Nephron progenitor cell (in vitro differentiated cells): ENCODE results near the gene VSIG10L.

Experiments used
- DNase-seq: peaks from one replicate; pipeline ENCODE4 v3.0.0; 2021
- H3K27ac Mint-ChIP-seq: 2 replicates; pipeline ENCODE4 v1.8.0; 2021; ENCODE audit warnings: mild to moderate bottlenecking, moderate library complexity, mixed read lengths
- H3K27me3 Mint-ChIP-seq: 2 replicates; pipeline ENCODE4 v1.8.0; 2021; ENCODE audit warnings: mild to moderate bottlenecking, low read depth, mixed read lengths; ENCODE audit not compliant: poor library complexity
- H3K36me3 Mint-ChIP-seq: 2 replicates; pipeline ENCODE4 v1.8.0; 2021; ENCODE audit warnings: low read depth, mixed read lengths
- H3K4me1 Mint-ChIP-seq: 2 replicates; pipeline ENCODE4 v1.8.0; 2021; ENCODE audit warnings: mixed read lengths
- H3K4me3 Mint-ChIP-seq: 2 replicates; pipeline ENCODE4 v1.8.0; 2021; ENCODE audit warnings: mild to moderate bottlenecking, moderate library complexity, mixed read lengths
- H3K9me3 Mint-ChIP-seq: 2 replicates; pipeline ENCODE4 v1.8.0; 2021; ENCODE audit warnings: mild to moderate bottlenecking, moderate library complexity, mixed read lengths
- TF ChIP-seq, protein P1 (sequence below): fragments of 200-600 bp; sonication (generic); IDR thresholded peaks from 2 replicates; pipeline ENCODE4 v1.5.0; 2021; ENCODE audit warnings: antibody characterized with exemption

The VSIG10L gene

DNA sequence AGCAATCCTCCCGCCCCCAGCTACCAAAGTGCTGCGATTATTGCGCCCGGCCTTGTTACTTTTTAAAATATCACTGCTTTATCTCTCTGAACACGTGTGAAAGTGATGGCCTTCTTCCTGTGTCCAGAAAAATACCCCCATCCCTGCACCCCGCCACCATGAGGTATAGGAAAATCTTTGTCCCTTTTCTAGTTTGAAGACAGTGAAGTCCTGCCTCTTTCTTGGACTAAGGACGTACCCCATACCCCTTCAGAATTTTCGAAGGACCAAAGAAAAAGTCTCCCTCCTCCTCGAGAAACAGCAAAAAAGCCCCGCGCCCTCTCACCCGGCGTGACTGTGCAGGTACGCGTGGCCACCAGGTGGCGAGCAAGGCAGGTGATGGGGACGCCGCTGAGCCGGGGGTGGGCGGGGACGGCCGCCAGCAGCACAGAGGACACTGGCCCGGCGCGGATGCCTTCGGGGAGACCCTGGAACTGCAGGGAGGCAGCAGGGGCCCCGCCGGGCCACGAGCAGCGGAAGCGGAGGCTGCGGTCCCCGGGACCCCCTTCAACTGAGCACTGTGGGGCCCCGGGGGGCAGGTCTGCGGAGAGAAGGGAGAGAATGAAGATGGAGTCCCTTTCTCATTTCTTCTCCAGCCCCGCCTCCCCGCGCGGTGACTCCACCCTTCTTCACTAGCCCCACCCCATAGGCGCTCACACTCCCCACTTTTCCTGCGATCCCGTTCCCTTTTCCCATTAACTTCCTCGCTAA, 3.2 kb downstream of the VSIG10L start:
- peaks cover 28% of the 10 kb centered on the region for H3K27me3 Mint-ChIP-seq
- TF ChIP-seq, protein P1, sequence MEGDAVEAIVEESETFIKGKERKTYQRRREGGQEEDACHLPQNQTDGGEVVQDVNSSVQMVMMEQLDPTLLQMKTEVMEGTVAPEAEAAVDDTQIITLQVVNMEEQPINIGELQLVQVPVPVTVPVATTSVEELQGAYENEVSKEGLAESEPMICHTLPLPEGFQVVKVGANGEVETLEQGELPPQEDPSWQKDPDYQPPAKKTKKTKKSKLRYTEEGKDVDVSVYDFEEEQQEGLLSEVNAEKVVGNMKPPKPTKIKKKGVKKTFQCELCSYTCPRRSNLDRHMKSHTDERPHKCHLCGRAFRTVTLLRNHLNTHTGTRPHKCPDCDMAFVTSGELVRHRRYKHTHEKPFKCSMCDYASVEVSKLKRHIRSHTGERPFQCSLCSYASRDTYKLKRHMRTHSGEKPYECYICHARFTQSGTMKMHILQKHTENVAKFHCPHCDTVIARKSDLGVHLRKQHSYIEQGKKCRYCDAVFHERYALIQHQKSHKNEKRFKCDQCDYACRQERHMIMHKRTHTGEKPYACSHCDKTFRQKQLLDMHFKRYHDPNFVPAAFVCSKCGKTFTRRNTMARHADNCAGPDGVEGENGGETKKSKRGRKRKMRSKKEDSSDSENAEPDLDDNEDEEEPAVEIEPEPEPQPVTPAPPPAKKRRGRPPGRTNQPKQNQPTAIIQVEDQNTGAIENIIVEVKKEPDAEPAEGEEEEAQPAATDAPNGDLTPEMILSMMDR, result peak; percentile 86

GRCh38 chr19:51337861-51338562, 3.9 kb downstream of the VSIG10L start:
- peaks cover 5% of the 10 kb centered on the region for H3K9me3 Mint-ChIP-seq
- H3K36me3 Mint-ChIP-seq, result peaks cover 4% of the 10 kb centered on the region
- DNase-seq, result no peak
- peak overlapping the region; percentile 61 for H3K27ac Mint-ChIP-seq
- H3K4me1 Mint-ChIP-seq, result peaks cover 35% of the 10 kb centered on the region
- peak overlapping the region; percentile 92 for H3K4me3 Mint-ChIP-seq
- TF ChIP-seq, protein P1, result no peak
- peaks cover 24% of the 10 kb centered on the region for H3K27me3 Mint-ChIP-seq

More for the DNA sequence above, 3.2 kb downstream of the VSIG10L start:
- peak; percentile 92 for DNase-seq
- Mint-ChIP-seq H3K36me3 (peaks cover 2% of the 10 kb centered on the region), H3K4me3 (peak overlapping the region; percentile 92), H3K27ac (peak overlapping the region; percentile 96), H3K4me1 (peaks cover 37% of the 10 kb centered on the region), H3K9me3 (peaks cover 3% of the 10 kb centered on the region)

DNA sequence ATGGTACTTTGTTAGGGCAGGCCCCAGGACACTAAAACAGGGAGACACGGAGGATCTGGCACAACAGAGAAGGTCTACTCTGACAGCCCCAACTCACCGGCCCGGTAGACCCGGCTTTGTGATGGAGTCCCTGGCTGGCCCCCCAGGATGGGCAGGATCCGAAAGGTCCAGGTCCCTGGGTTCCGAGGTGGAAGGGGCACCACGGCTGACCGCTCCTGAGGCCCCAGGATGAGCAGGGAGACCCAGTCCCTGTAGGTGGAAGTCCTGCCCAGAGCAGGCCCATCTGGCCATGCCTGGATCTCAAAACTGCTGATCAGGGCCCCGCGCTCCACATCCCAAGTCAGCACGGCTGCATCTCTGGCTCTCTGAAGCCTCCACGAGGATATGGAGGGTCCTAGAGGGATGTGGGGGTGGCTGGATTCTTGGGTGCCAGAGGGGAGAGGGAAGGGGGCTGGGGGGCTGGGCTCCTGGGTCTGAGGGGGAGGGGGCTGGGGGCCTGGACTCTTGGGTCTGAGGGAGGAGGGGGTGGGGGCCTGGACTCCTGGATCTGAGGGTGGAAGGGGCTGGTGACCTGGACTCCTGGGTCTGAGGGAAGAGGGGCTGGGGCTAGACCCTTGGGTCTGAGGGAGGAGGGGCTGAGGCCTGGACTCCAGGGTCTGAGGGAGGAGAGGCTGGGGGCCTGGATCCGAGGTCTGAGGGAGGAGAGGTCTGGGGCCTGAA, 4.6 kb downstream of the VSIG10L start:
- peaks cover 28% of the 10 kb centered on the region for H3K4me1 Mint-ChIP-seq
- peaks cover 20% of the 10 kb centered on the region for H3K27me3 Mint-ChIP-seq
- DNase-seq, result no peak
- H3K27ac Mint-ChIP-seq, result no peak overlapping the region
- peaks cover 5% of the 10 kb centered on the region for H3K9me3 Mint-ChIP-seq
- no peak overlapping the region for H3K4me3 Mint-ChIP-seq
- TF ChIP-seq, protein P1, result no peak
- peaks cover 4% of the 10 kb centered on the region for H3K36me3 Mint-ChIP-seq

DNA sequence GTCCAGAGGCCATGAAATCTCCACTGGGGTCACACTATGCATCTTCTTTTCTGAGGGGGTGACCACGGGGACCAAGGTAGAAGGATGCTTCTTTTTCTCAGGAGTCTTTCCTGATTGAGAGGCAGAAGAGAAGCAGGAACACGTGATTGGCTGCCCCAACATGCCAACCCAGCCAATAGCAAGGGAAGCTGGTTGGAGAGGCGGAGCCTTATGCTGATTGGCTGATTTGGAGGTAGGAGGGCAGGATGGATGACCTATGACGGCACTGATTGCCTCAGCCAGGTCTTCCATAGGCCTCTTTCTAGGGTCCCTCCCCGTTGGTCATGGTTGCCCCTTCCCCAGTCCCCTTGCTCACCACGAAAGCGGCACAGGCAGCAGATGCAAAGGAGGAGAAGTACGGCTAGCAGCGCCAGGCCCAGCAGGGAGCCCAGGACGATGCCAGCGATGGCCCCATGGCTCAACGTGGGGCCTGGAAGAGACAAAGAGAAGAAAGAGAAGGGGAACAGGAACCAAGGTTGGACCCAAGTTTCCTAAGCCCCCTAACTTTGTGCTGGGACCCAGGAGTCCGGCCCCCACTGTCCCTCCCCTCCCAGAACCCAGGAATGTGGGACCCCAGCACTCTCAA, 8.0 kb downstream of the VSIG10L start:
- no peak for DNase-seq
- H3K27me3 Mint-ChIP-seq, result peaks cover 12% of the 10 kb centered on the region
- peaks cover 30% of the 10 kb centered on the region for H3K36me3 Mint-ChIP-seq
- no peak overlapping the region for H3K4me3 Mint-ChIP-seq
- H3K27ac Mint-ChIP-seq, result no peak overlapping the region
- TF ChIP-seq, protein P1, result no peak
- peaks cover 14% of the 10 kb centered on the region for H3K9me3 Mint-ChIP-seq
- peaks cover 8% of the 10 kb centered on the region for H3K4me1 Mint-ChIP-seq

GRCh38 chr19:51331716-51332115, 10.2 kb downstream of the VSIG10L start:
- H3K4me3 Mint-ChIP-seq, result no peak overlapping the region
- H3K27ac Mint-ChIP-seq, result no peak overlapping the region
- H3K4me1 Mint-ChIP-seq, result peaks cover 5% of the 10 kb centered on the region
- DNase-seq, result no peak
- H3K9me3 Mint-ChIP-seq, result peaks cover 18% of the 10 kb centered on the region
- peaks cover 28% of the 10 kb centered on the region for H3K27me3 Mint-ChIP-seq
- TF ChIP-seq, protein P1, result no peak
- peaks cover 35% of the 10 kb centered on the region for H3K36me3 Mint-ChIP-seq
